H1 (cell line): Measurements from ENCODE around the gene MGMT. TPM values are rescaled to one million over a fixed set of nuclear protein-coding genes. Genes with fewer than 3 reads are reported as not detected.

ENCODE experiments used
- CTCF ChIA-PET: fragments of 300-600 bp; sonication (Branson Sonifier 250); formaldehyde crosslinking; loops from one replicate; lab custom pipeline; 2021; ENCODE audit not compliant: partially characterized antibody; lab: Charles Lee
- POLR2A ChIA-PET: fragments of 300-600 bp; sonication (Branson Sonifier 250); formaldehyde crosslinking; loops from one replicate; lab custom pipeline; 2021; ENCODE audit warnings: inconsistent platforms; ENCODE audit not compliant: partially characterized antibody; lab: Charles Lee
- DNase-seq, 2 experiments: peaks; one replicate each; pipeline versions ENCODE4 v3.0.0 to v3.0.0-alpha.2; 2010 to 2022; ENCODE audit warnings: low spot score in 2 of 2, low read depth in 1 of 2, mixed read lengths in 1 of 2
- FAIRE-seq: peaks from 2 replicates; lab custom pipeline; 2011; peaks lifted over from hg19 to GRCh38; lab: Jason Lieb, UNC
- H2AFZ ChIP-seq: 2 replicates; pipeline ENCODE4 v1.8.1; 2012; ENCODE audit warnings: low read length, inconsistent platforms
- H2AK5ac ChIP-seq: 2 replicates; pipeline ENCODE4 v1.6.1; 2013; ENCODE audit warnings: low read depth, low read length
- H2BK120ac ChIP-seq: replicated peaks from 2 replicates; pipeline ENCODE3; 2013; ENCODE audit warnings: low read depth, low read length, inconsistent platforms
- H2BK12ac ChIP-seq: 2 replicates; pipeline ENCODE4 v1.6.1; 2013; ENCODE audit warnings: low read depth, low read length
- H2BK15ac ChIP-seq: 2 replicates; pipeline ENCODE4 v1.6.1; 2013; ENCODE audit warnings: low read length
- H2BK20ac ChIP-seq: 2 replicates; pipeline ENCODE4 v1.6.1; 2013; ENCODE audit warnings: low read length
- H2BK5ac ChIP-seq: 2 replicates; pipeline ENCODE4 v1.6.1; 2013; ENCODE audit warnings: low read depth, low read length
- H3K14ac ChIP-seq: 2 replicates; pipeline ENCODE4 v1.6.1; 2013; ENCODE audit warnings: inconsistent platforms; ENCODE audit not compliant: insufficient read length
- H3K18ac ChIP-seq: 2 replicates; pipeline ENCODE4 v1.6.1; 2013; ENCODE audit warnings: low read length; ENCODE audit errors: extremely low read depth
- H3K23ac ChIP-seq: 2 replicates; pipeline ENCODE4 v1.6.1; 2013; ENCODE audit warnings: inconsistent platforms; ENCODE audit not compliant: insufficient read length
- H3K23me2 ChIP-seq: 2 replicates; pipeline ENCODE4 v1.6.1; 2013; ENCODE audit warnings: low read depth, low read length
- H3K27ac ChIP-seq: 2 replicates; pipeline ENCODE4 v1.6.1; 2011; ENCODE audit warnings: low read depth, low read length, inconsistent platforms
- H3K27me3 ChIP-seq, 4 experiments: replicated peaks in 1 of 4; 1 replicate in 1 of 4; 2 replicates in 3 of 4; pipeline versions ENCODE4 v1.6.1 to v1.8.1; 2011 to 2013; ENCODE audit warnings: low read length in 3 of 4, mild to moderate bottlenecking in 3 of 4, inconsistent platforms in 2 of 4, mixed read lengths in 2 of 4, moderate library complexity in 1 of 4; ENCODE audit not compliant: control insufficient read depth in 3 of 4, insufficient read depth in 3 of 4; ENCODE audit errors: extremely low read depth in 1 of 4
- H3K36me3 ChIP-seq, 4 experiments: 2 replicates each; pipeline versions ENCODE4 v1.6.1 to v1.8.1; 2011 to 2013; ENCODE audit warnings: mild to moderate bottlenecking in 4 of 4, low read length in 3 of 4, moderate library complexity in 2 of 4, control low read depth in 1 of 4, inconsistent platforms in 1 of 4; ENCODE audit not compliant: insufficient read depth in 4 of 4, control insufficient read depth in 2 of 4
- H3K4ac ChIP-seq: replicated peaks from 2 replicates; pipeline ENCODE3; 2013; ENCODE audit warnings: low read length, low read depth, mixed read lengths, inconsistent platforms; ENCODE audit not compliant: insufficient read length
- H3K4me1 ChIP-seq, 4 experiments: replicated peaks in 1 of 4; 1 replicate in 1 of 4; 2 replicates in 3 of 4; pipeline versions ENCODE4 v1.6.1 to v1.8.1; 2011 to 2013; ENCODE audit warnings: low read length in 3 of 4, inconsistent platforms in 2 of 4, mixed read lengths in 1 of 4; ENCODE audit not compliant: insufficient read depth in 4 of 4, control insufficient read depth in 3 of 4
- H3K4me2 ChIP-seq, 2 experiments: 2 replicates each; pipeline versions ENCODE4 v1.6.1 to v1.8.1; 2011 to 2013; ENCODE audit warnings: low read depth in 2 of 2, low read length in 2 of 2, control low read depth in 1 of 2, inconsistent platforms in 1 of 2, mild to moderate bottlenecking in 1 of 2; ENCODE audit not compliant: insufficient read depth in 1 of 2
- H3K4me3 ChIP-seq, 4 experiments: fragments of 200-600, 300-600 bp in 1 of 4; sonication (generic), shearing (Covaris generic), sonication (Bioruptor Twin) in 1 of 4; 2 replicates each; pipeline versions ENCODE4 v1.5.1 to v1.8.1; 2011 to 2016; ENCODE audit warnings: low read length in 4 of 4, low read depth in 3 of 4, control low read depth in 2 of 4, inconsistent platforms in 2 of 4, mild to moderate bottlenecking in 2 of 4, mixed read lengths in 1 of 4, moderate library complexity in 1 of 4; ENCODE audit not compliant: insufficient read depth in 2 of 4; ENCODE audit errors: extremely low read depth in 1 of 4
- H3K56ac ChIP-seq: replicated peaks from 2 replicates; pipeline ENCODE3; 2013; ENCODE audit warnings: low read depth, mild to moderate bottlenecking, mixed read lengths, low read length, inconsistent platforms; ENCODE audit not compliant: insufficient read length
- H3K79me1 ChIP-seq: 2 replicates; pipeline ENCODE4 v1.6.1; 2013; ENCODE audit warnings: low read depth, low read length, control low read depth
- H3K79me2 ChIP-seq, 2 experiments: 2 replicates each; pipeline versions ENCODE4 v1.6.1 to v1.8.1; 2012 to 2013; ENCODE audit warnings: low read length in 2 of 2, mild to moderate bottlenecking in 2 of 2, inconsistent platforms in 1 of 2; ENCODE audit not compliant: insufficient read depth in 2 of 2, control insufficient read depth in 1 of 2
- H3K9ac ChIP-seq, 4 experiments: replicated peaks in 1 of 4; 1 replicate in 1 of 4; 2 replicates in 3 of 4; pipeline versions ENCODE4 v1.6.1 to v1.8.1; 2011 to 2013; ENCODE audit warnings: low read depth in 3 of 4, low read length in 3 of 4, control low read depth in 2 of 4, mild to moderate bottlenecking in 2 of 4, moderate library complexity in 2 of 4, inconsistent platforms in 1 of 4; ENCODE audit errors: extremely low read depth in 1 of 4
- H3K9me3 ChIP-seq, 2 experiments: 2 replicates each; pipeline versions ENCODE4 v1.6.1 to v1.8.1; 2012 to 2013; ENCODE audit warnings: mild to moderate bottlenecking in 2 of 2, moderate library complexity in 2 of 2, control low read depth in 1 of 2, inconsistent platforms in 1 of 2, low read depth in 1 of 2, low read length in 1 of 2, mixed read lengths in 1 of 2; ENCODE audit not compliant: insufficient read depth in 2 of 2
- H4K20me1 ChIP-seq, 2 experiments: replicated peaks in 1 of 2; 2 replicates each; pipeline versions ENCODE3 to v1.8.1; 2011 to 2013; ENCODE audit warnings: inconsistent platforms in 2 of 2, low read length in 2 of 2, mild to moderate bottlenecking in 1 of 2; ENCODE audit not compliant: insufficient read depth in 2 of 2, control insufficient read depth in 1 of 2
- H4K5ac ChIP-seq: 2 replicates; pipeline ENCODE4 v1.6.1; 2013; ENCODE audit warnings: low read length, low read depth, mixed read lengths, inconsistent platforms; ENCODE audit not compliant: insufficient read length
- H4K8ac ChIP-seq: 2 replicates; pipeline ENCODE4 v1.8.0; 2013; ENCODE audit warnings: mild to moderate bottlenecking, moderate library complexity, low read length, inconsistent platforms; ENCODE audit not compliant: insufficient read depth; ENCODE audit errors: extremely low read depth
- H4K91ac ChIP-seq: replicated peaks from 2 replicates; pipeline ENCODE3; 2013; ENCODE audit warnings: low read length, mixed read lengths, inconsistent platforms; ENCODE audit not compliant: insufficient read length
- ATF3 ChIP-seq: IDR thresholded peaks from 2 replicates; pipeline ENCODE4 v1.6.1; 2011; ENCODE audit warnings: low read depth, mild to moderate bottlenecking, low read length; ENCODE audit not compliant: insufficient read depth
- PHF8 ChIP-seq: fragments of 200-600 bp; sonication (generic); conservative IDR thresholded peaks from 2 replicates; pipeline ENCODE4 v1.7.1; 2012; ENCODE audit warnings: low read depth, mild to moderate bottlenecking, inconsistent platforms, low read length, moderate library complexity
- RBBP5 ChIP-seq: IDR thresholded peaks from 2 replicates; pipeline ENCODE4 v1.7.1; 2012; ENCODE audit warnings: low read depth, mild to moderate bottlenecking, inconsistent platforms, low read length, moderate library complexity, borderline replicate concordance
- SIN3A ChIP-seq, 2 experiments: IDR thresholded peaks in 1 of 2; conservative IDR thresholded peaks in 1 of 2; 2 replicates each; pipeline ENCODE4 v1.6.1; 2011 to 2012; ENCODE audit warnings: low read length in 2 of 2, improper control_type of control experiment in 1 of 2, low read depth in 1 of 2, mild to moderate bottlenecking in 1 of 2
- SP2 ChIP-seq: IDR thresholded peaks from 2 replicates; pipeline ENCODE4 v1.6.1; 2012; ENCODE audit warnings: mild to moderate bottlenecking, low read length, inconsistent platforms
- SP4 ChIP-seq: IDR thresholded peaks from 2 replicates; pipeline ENCODE4 v1.6.1; 2012; ENCODE audit warnings: low read length, inconsistent platforms
- SRF ChIP-seq: IDR thresholded peaks from 2 replicates; pipeline ENCODE4 v1.6.1; 2011; ENCODE audit warnings: mild to moderate bottlenecking, low read depth, low read length, moderate library complexity
- TCF12 ChIP-seq: IDR thresholded peaks from 2 replicates; pipeline ENCODE4 v1.6.1; 2011; ENCODE audit warnings: low read depth, mild to moderate bottlenecking, low read length
- TEAD4 ChIP-seq: IDR thresholded peaks from 2 replicates; pipeline ENCODE4 v1.6.1; 2012; ENCODE audit warnings: low read depth, low read length, inconsistent platforms, mixed read lengths
- WGBS, 2 experiments: shearing (Covaris generic) in 1 of 2; methylation state at CpG; one replicate each; pipeline versions ENCODE4 v1.1.6 to v1.1.7; 2013 to 2015; ENCODE audit warnings: low lambda C conversion rate in 2 of 2, mixed read lengths in 2 of 2, inconsistent platforms in 1 of 2, low coverage in 1 of 2, missing lambda C conversion rate in 1 of 2; ENCODE audit not compliant: insufficient replicate concordance in 2 of 2, insufficient coverage in 1 of 2, insufficient read length in 1 of 2; ENCODE audit errors: extremely low coverage in 1 of 2, missing lambda C conversion rate in 1 of 2; 5-methylcytosine and 5-hydroxymethylcytosine counted together
- polyA plus RNA-seq, 7 experiments: library from polyadenylated mRNA; depleted of rRNA in 3 of 7; stranded (reverse) in 5 of 7; unstranded in 2 of 7; fragments of >200 nt in 5 of 7; fragments of 200-250 nt in 2 of 7; gene quantifications; 1 replicate in 5 of 7; 2 replicates in 1 of 7; 4 replicates in 1 of 7; pipeline versions ENCODE4 v1.2.1 to v1.2.3, GENCODE V29; 2011 to 2013; ENCODE audit warnings: missing spikeins in 2 of 7, mixed read lengths in 2 of 7
- total RNA-seq: library from RNA; stranded (reverse); fragmentation: NEBNext Ultra II Directional; extraction: Animal tissue kit (Norgen Biotek cat#: 25700); gene quantifications from 2 replicates; pipeline ENCODE4 v1.2.1, GENCODE V29; 2021

The MGMT gene
- total and polyA plus RNA-seq, 2 of the 8 experiments (the other 6 are each of a cell fraction or from before 2014, with no cell fraction given), result 9.9 to 10.7 TPM

GRCh38 chr10:129800796-129801340 is 333.8 kb downstream of the MGMT start:
- Histone ChIP-seq H2BK120ac (no peak overlapping the region), H3K4me3 (no peak overlapping the region), H4K8ac (no peak overlapping the region; the same call in 1 of the 2 replicates), H4K91ac (no peak overlapping the region), H2BK15ac (no peak overlapping the region), H2BK5ac (no peak overlapping the region), H3K36me3 (no peaks in the 10 kb centered on the region), H3K9ac (no peak overlapping the region), H4K20me1 (no peaks in the 10 kb centered on the region), H2BK20ac (no peak overlapping the region), H3K18ac (no peak overlapping the region), H3K4me2 (no peak overlapping the region), H3K23ac (no peak overlapping the region), H3K4ac (no peak overlapping the region), H2BK12ac (no peak overlapping the region), H3K56ac (no peak overlapping the region), H3K79me1 (no peaks in the 10 kb centered on the region), H4K5ac (no peak overlapping the region), H3K14ac (no peak overlapping the region), H3K4me1 (no peaks in the 10 kb centered on the region; a peak in 1 of 7 replicates), H3K9me3 (peaks cover 9 to 12% of the 10 kb centered on the region in 2 experiments), H3K27ac (no peak overlapping the region), H2AK5ac (no peak overlapping the region), H2AFZ (no peak overlapping the region), H3K79me2 (no peaks in the 10 kb centered on the region), H3K23me2 (no peaks in the 10 kb centered on the region), H3K27me3 (no peaks in the 10 kb centered on the region)
- DNase-seq (no peak), FAIRE-seq (no peak)
- ChIA-PET POLR2A (no interaction called here), CTCF (interaction anchor here (0.6 kb wide), 2 partner anchors 12 to 174 kb away, joined by 3 to 5 read pairs; no protein-coding TSS in a partner anchor)
- 88% methylated on average over 14 of the region's 14 CpGs; no CpG with 5 or more reads in 1 of the 2 experiments for WGBS, 2 experiments
- TF ChIP-seq SP4, result no peak
- TF ChIP-seq TEAD4, result no peak
- TF ChIP-seq TCF12, result no peak
- TF ChIP-seq ATF3, result no peak
- no peak for TF ChIP-seq RBBP5
- TF ChIP-seq SP2, result no peak
- TF ChIP-seq SIN3A (conservative IDR thresholded peaks at IDR 0.05 in 1 of 2, IDR thresholded peaks at IDR 0.05 in 1 of 2; ENCODE audit: low read depth in 1 of 2, low read length in 2 of 2), result no peak
- no peak for TF ChIP-seq PHF8
- TF ChIP-seq SRF, result no peak
